NT2/D1 (cell line): ENCODE data around the gene HOXB6.

Source experiments
- DNase-seq: peaks from one replicate; pipeline ENCODE4 v3.0.0-alpha.2; 2011; ENCODE audit warnings: low read depth, low spot score
- H3K27me3 ChIP-seq: 2 replicates; pipeline ENCODE4 v1.6.0; 2011; ENCODE audit warnings: mild to moderate bottlenecking; ENCODE audit not compliant: insufficient read length, insufficient read depth
- H3K36me3 ChIP-seq: 2 replicates; pipeline ENCODE4 v1.6.1; 2011; ENCODE audit warnings: mild to moderate bottlenecking, low read length, mixed read lengths; ENCODE audit not compliant: insufficient read depth, insufficient read length
- H3K4me1 ChIP-seq: 2 replicates; pipeline ENCODE4 v1.5.1; 2011; ENCODE audit not compliant: insufficient read depth, insufficient read length
- H3K4me3 ChIP-seq: 2 replicates; pipeline ENCODE4 v1.5.1; 2011; ENCODE audit warnings: low read depth; ENCODE audit not compliant: insufficient read length
- H3K9ac ChIP-seq: 2 replicates; pipeline ENCODE4 v1.6.0; 2011; ENCODE audit warnings: low read depth; ENCODE audit not compliant: insufficient read length
- H3K9me3 ChIP-seq: 2 replicates; pipeline ENCODE4 v1.5.1; 2011; ENCODE audit warnings: mild to moderate bottlenecking, low read length; ENCODE audit not compliant: insufficient read depth
- SUZ12 ChIP-seq: IDR thresholded peaks from 2 replicates; pipeline ENCODE4 v1.6.1; 2011; ENCODE audit not compliant: insufficient read length, insufficient read depth; ENCODE audit errors: extremely low read depth
- YY1 ChIP-seq: IDR thresholded peaks from 2 replicates; pipeline ENCODE4 v1.6.1; 2011; ENCODE audit not compliant: insufficient read length, insufficient read depth
- ZNF274 ChIP-seq: IDR thresholded peaks from 2 replicates; pipeline ENCODE4 v1.6.1; 2011; ENCODE audit warnings: mild to moderate bottlenecking, low read depth, low read length

The HOXB6 gene

GRCh38 chr17:48619826-48620449 is 15.2 kb upstream of the HOXB6 start:
- Histone ChIP-seq H3K4me1 (peaks cover 13% of the 10 kb centered on the region), H3K36me3 (no peaks in the 10 kb centered on the region)
- TF ChIP-seq YY1, result no peak
- peak; percentile 27 for TF ChIP-seq SUZ12

GRCh38 chr17:48618256-48618896 is 13.6 kb upstream of the HOXB6 start:
- no peaks in the 10 kb centered on the region for H3K36me3 ChIP-seq

More at GRCh38 chr17:48619826-48620449, 15.2 kb upstream of the HOXB6 start:
- DNase-seq, result no peak
- peaks cover 7% of the 10 kb centered on the region; the same call in 1 of the 2 replicates for H3K9me3 ChIP-seq
- peak overlapping the region; percentile 13 for H3K4me3 ChIP-seq
- peaks cover 100% of the 10 kb centered on the region for H3K27me3 ChIP-seq
- H3K9ac ChIP-seq, result no peak overlapping the region

GRCh38 chr17:48617471-48618255 is 12.9 kb upstream of the HOXB6 start:
- Histone ChIP-seq H3K4me3 (no peak overlapping the region), H3K9ac (no peak overlapping the region), H3K36me3 (no peaks in the 10 kb centered on the region), H3K9me3 (peaks cover 7% of the 10 kb centered on the region; the same call in 1 of the 2 replicates), H3K4me1 (peaks cover 13% of the 10 kb centered on the region), H3K27me3 (peaks cover 99% of the 10 kb centered on the region)
- DNase-seq, result no peak
- TF ChIP-seq SUZ12, result peak; percentile 100
- TF ChIP-seq ZNF274, result no peak

More at GRCh38 chr17:48618256-48618896, 13.6 kb upstream of the HOXB6 start:
- DNase-seq, result peak; percentile 52
- no peak overlapping the region for H3K4me3 ChIP-seq
- peaks cover 99% of the 10 kb centered on the region for H3K27me3 ChIP-seq
- H3K9me3 ChIP-seq, result peaks cover 7% of the 10 kb centered on the region; the same call in 1 of the 2 replicates
- no peak for TF ChIP-seq SUZ12
- TF ChIP-seq ZNF274, result no peak
- TF ChIP-seq YY1, result no peak
- H3K9ac ChIP-seq, result no peak overlapping the region
- peaks cover 13% of the 10 kb centered on the region for H3K4me1 ChIP-seq

GRCh38 chr17:48616717-48617470 is 12.1 kb upstream of the HOXB6 start:
- Histone ChIP-seq H3K4me1 (peaks cover 14% of the 10 kb centered on the region), H3K9me3 (0 out of 2 replicates have a peak, but pooled peaks cover under 1% of the 10 kb centered on the region), H3K9ac (no peak overlapping the region), H3K4me3 (no peak overlapping the region), H3K27me3 (peaks cover 99% of the 10 kb centered on the region), H3K36me3 (no peaks in the 10 kb centered on the region)
- DNase-seq, result no peak
- no peak for TF ChIP-seq YY1
- no peak for TF ChIP-seq SUZ12
- no peak for TF ChIP-seq ZNF274

GRCh38 chr17:48615963-48616716 is 11.4 kb upstream of the HOXB6 start:
- peaks cover 99% of the 10 kb centered on the region for H3K27me3 ChIP-seq
- peaks cover 14% of the 10 kb centered on the region for H3K4me1 ChIP-seq
- no peak overlapping the region for H3K9ac ChIP-seq
- DNase-seq, result no peak
- H3K4me3 ChIP-seq, result no peak overlapping the region
- H3K9me3 ChIP-seq, result no peaks in the 10 kb centered on the region
- TF ChIP-seq YY1 (no peak), SUZ12 (peak; percentile 82), ZNF274 (no peak)
- H3K36me3 ChIP-seq, result no peaks in the 10 kb centered on the region

- DNase-seq, result no peak
- H3K9ac ChIP-seq, result peak within 1 kb of the TSS; percentile 50
- H3K27me3 ChIP-seq, result peaks cover 99% of the 10 kb centered on the region
- peaks cover 14% of the 10 kb centered on the region for H3K4me1 ChIP-seq
- no peak for TF ChIP-seq ZNF274
- TF ChIP-seq SUZ12, result peak; percentile 98
- H3K4me3 ChIP-seq, result peak within 1 kb of the TSS; percentile 15
- no peaks in the 10 kb centered on the region for H3K9me3 ChIP-seq
- no peaks in the 10 kb centered on the region for H3K36me3 ChIP-seq
Measured at GRCh38 chr17:48615047-48615962, 10.5 kb upstream of the HOXB6 start, which contains the start of gene HOXB8. Gene HOXB8, minus strand, starts transcription at chr17:48615292. Its CDS starts 588 bp downstream, at chr17:48614704.
